ENCODE results near the gene SESTD1.
"Not testable (repeated sequence)": the region's sequence is repeated elsewhere in the genome, so short reads cannot be mapped to it uniquely, and the experiment has no call there.

Gene SESTD1

GRCh38 chr2:179107737-179108136 lies 156.9 kb downstream of the SESTD1 start:
- no peak overlapping the region for H3K4me3 ChIP-seq (ENCODE audit: low read length)
- peak; percentile 11 for DNase-seq (ENCODE audit: low read depth)
- TF ChIP-seq CTCF (conservative IDR thresholded peaks at IDR 0.05; ENCODE audit: low read length): no peak

- H3K4me3 ChIP-seq (ENCODE audit: low read length): no peak overlapping the region
- DNase-seq (ENCODE audit: low read depth): peak; percentile 91
- no peak for TF ChIP-seq CTCF (conservative IDR thresholded peaks at IDR 0.05; ENCODE audit: low read length)
These were observed 157.8 kb downstream of the SESTD1 start for GRCh38 chr2:179106676-179107428.

GRCh38 chr2:179106342-179106675 lies 158.3 kb downstream of the SESTD1 start:
- DNase-seq (ENCODE audit: low read depth): no peak
- H3K4me3 ChIP-seq (ENCODE audit: low read length): no peak overlapping the region
- TF ChIP-seq CTCF (conservative IDR thresholded peaks at IDR 0.05; ENCODE audit: low read length): no peak

- no peak for DNase-seq (ENCODE audit: low read depth)
- H3K4me3 ChIP-seq (ENCODE audit: low read length): no peak overlapping the region
- TF ChIP-seq CTCF (conservative IDR thresholded peaks at IDR 0.05; ENCODE audit: low read length): no peak
These were observed 159.9 kb downstream of the SESTD1 start for GRCh38 chr2:179104736-179105135.

GRCh38 chr2:179098080-179098689 lies 166.4 kb downstream of the SESTD1 start:
- no peak overlapping the region for H3K4me3 ChIP-seq (ENCODE audit: low read length)
- no peak for TF ChIP-seq CTCF (conservative IDR thresholded peaks at IDR 0.05; ENCODE audit: low read length)
- DNase-seq (ENCODE audit: low read depth): no peak

GRCh38 chr2:179097131-179097530 lies 167.5 kb downstream of the SESTD1 start:
- TF ChIP-seq CTCF (conservative IDR thresholded peaks at IDR 0.05; ENCODE audit: low read length): no peak
- no peak overlapping the region for H3K4me3 ChIP-seq (ENCODE audit: low read length)
- DNase-seq (ENCODE audit: low read depth): no peak

GRCh38 chr2:179096090-179096489 lies 168.5 kb downstream of the SESTD1 start:
- TF ChIP-seq CTCF (conservative IDR thresholded peaks at IDR 0.05; ENCODE audit: low read length): no peak
- H3K4me3 ChIP-seq (ENCODE audit: low read length): no peak overlapping the region
- no peak for DNase-seq (ENCODE audit: low read depth)

- not testable (repeated sequence) for DNase-seq (ENCODE audit: low read depth)
These were observed 171.7 kb downstream of the SESTD1 start for GRCh38 chr2:179092912-179093311.

More at GRCh38 chr2:179092912-179093311, 171.7 kb downstream of the SESTD1 start:
- not testable (repeated sequence) for H3K4me3 ChIP-seq (ENCODE audit: low read length)

Data from AG10803 (cell line).